ENCODE measurements around the gene LDHB.

DNA sequence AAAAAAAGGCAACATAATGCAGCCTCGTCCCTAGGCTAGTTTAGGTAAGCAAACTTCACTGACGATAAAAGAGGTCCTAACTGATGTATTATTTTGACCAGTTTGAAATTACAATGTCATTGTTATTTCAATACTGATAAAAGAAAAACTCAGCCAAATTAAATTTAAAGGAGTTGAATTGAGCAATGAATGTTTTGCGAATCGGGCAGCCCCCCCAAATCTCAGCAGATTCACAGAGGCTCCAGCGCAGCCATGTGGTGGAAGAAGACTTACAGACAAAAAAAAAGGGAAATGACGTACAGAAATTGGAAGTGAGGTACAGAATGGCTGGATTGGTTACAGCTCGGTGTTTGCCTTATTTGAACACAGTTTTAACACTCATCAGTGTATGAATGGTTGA lies 8.2 kb upstream of the LDHB start:
- no peak for TF ChIP-seq EP300 (IDR thresholded peaks at IDR 0.05)
- TF ChIP-seq, protein P1, sequence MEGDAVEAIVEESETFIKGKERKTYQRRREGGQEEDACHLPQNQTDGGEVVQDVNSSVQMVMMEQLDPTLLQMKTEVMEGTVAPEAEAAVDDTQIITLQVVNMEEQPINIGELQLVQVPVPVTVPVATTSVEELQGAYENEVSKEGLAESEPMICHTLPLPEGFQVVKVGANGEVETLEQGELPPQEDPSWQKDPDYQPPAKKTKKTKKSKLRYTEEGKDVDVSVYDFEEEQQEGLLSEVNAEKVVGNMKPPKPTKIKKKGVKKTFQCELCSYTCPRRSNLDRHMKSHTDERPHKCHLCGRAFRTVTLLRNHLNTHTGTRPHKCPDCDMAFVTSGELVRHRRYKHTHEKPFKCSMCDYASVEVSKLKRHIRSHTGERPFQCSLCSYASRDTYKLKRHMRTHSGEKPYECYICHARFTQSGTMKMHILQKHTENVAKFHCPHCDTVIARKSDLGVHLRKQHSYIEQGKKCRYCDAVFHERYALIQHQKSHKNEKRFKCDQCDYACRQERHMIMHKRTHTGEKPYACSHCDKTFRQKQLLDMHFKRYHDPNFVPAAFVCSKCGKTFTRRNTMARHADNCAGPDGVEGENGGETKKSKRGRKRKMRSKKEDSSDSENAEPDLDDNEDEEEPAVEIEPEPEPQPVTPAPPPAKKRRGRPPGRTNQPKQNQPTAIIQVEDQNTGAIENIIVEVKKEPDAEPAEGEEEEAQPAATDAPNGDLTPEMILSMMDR (IDR thresholded peaks at IDR 0.05): no peak
- no peak for TF ChIP-seq POLR2A (IDR thresholded peaks at IDR 0.05)
